NT2/D1 (cell line): ENCODE measurements around the gene AKAP9.
A peak's percentile ranks its signal among the peaks of the same experiment; 100 is the strongest.
"Not testable (repeated sequence)": the region's sequence is repeated elsewhere in the genome, so short reads cannot be mapped to it uniquely, and the experiment has no call there.

ENCODE experiments used
- DNase-seq: peaks from one replicate; pipeline ENCODE4 v3.0.0-alpha.2; 2011; ENCODE audit warnings: low read depth, low spot score
- H3K27me3 ChIP-seq: 2 replicates; pipeline ENCODE4 v1.6.0; 2011; ENCODE audit warnings: mild to moderate bottlenecking; ENCODE audit not compliant: insufficient read length, insufficient read depth
- H3K36me3 ChIP-seq: 2 replicates; pipeline ENCODE4 v1.6.1; 2011; ENCODE audit warnings: mild to moderate bottlenecking, low read length, mixed read lengths; ENCODE audit not compliant: insufficient read depth, insufficient read length
- H3K4me1 ChIP-seq: 2 replicates; pipeline ENCODE4 v1.5.1; 2011; ENCODE audit not compliant: insufficient read depth, insufficient read length
- H3K4me3 ChIP-seq: 2 replicates; pipeline ENCODE4 v1.5.1; 2011; ENCODE audit warnings: low read depth; ENCODE audit not compliant: insufficient read length
- H3K9ac ChIP-seq: 2 replicates; pipeline ENCODE4 v1.6.0; 2011; ENCODE audit warnings: low read depth; ENCODE audit not compliant: insufficient read length
- H3K9me3 ChIP-seq: 2 replicates; pipeline ENCODE4 v1.5.1; 2011; ENCODE audit warnings: mild to moderate bottlenecking, low read length; ENCODE audit not compliant: insufficient read depth
- SUZ12 ChIP-seq: IDR thresholded peaks from 2 replicates; pipeline ENCODE4 v1.6.1; 2011; ENCODE audit not compliant: insufficient read length, insufficient read depth; ENCODE audit errors: extremely low read depth
- YY1 ChIP-seq: IDR thresholded peaks from 2 replicates; pipeline ENCODE4 v1.6.1; 2011; ENCODE audit not compliant: insufficient read length, insufficient read depth
- ZNF274 ChIP-seq: IDR thresholded peaks from 2 replicates; pipeline ENCODE4 v1.6.1; 2011; ENCODE audit warnings: mild to moderate bottlenecking, low read depth, low read length

The AKAP9 gene

DNA sequence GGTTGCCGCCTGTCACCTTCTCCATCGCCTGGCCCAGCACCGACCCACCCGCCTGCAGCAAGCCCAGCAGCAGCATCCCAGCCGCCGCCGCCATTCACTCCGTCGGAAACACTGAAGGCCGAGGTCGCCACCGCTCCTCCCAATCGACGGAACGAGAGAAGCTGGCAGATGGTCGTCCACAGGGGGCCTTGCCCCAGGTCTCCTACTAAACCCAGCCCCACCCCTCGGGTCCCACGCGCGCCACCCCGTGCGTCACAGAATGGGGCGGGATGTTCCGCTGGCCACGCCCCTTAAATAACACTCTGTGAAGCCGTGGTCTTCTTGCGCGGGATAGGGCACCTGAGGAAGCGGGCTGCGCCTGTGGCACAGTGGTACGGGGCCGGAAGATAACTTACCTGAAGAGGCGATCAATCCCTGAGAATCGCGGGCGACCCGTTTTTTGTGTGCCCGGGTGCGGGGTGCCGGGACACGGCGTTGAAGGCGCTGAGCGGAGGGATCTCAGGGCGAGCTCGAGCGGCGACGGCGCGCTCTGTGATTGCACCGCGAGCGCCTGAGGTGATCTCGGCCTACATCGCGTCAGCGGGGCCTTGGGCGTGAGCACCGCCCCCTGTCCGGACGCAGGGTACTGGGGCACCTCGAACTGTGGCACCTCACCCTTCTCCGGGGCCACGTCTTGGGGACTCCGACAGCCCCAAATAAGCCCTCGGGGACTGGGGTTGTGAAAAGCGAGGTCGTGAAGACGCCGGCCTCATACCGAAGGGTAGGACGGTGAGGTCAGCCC, 193.8 kb downstream of the AKAP9 start, which contains the start of gene CYP51A1:
Gene CYP51A1, minus strand, starts transcription at position 207 of the 781 bp plus-strand sequence. Its CDS starts 113 bp downstream, at position 94.
- Histone ChIP-seq H3K36me3 (peaks cover 19% of the 10 kb centered on the region), H3K4me1 (no peaks in the 10 kb centered on the region), H3K4me3 (peak within 1 kb of the TSS; percentile 87), H3K27me3 (no peaks in the 10 kb centered on the region), H3K9ac (peak within 1 kb of the TSS; percentile 90), H3K9me3 (peaks cover 8% of the 10 kb centered on the region; the same call in 1 of the 2 replicates)
- TF ChIP-seq YY1 (no peak), ZNF274 (no peak), SUZ12 (no peak)
- DNase-seq, result peak; percentile 80

DNA sequence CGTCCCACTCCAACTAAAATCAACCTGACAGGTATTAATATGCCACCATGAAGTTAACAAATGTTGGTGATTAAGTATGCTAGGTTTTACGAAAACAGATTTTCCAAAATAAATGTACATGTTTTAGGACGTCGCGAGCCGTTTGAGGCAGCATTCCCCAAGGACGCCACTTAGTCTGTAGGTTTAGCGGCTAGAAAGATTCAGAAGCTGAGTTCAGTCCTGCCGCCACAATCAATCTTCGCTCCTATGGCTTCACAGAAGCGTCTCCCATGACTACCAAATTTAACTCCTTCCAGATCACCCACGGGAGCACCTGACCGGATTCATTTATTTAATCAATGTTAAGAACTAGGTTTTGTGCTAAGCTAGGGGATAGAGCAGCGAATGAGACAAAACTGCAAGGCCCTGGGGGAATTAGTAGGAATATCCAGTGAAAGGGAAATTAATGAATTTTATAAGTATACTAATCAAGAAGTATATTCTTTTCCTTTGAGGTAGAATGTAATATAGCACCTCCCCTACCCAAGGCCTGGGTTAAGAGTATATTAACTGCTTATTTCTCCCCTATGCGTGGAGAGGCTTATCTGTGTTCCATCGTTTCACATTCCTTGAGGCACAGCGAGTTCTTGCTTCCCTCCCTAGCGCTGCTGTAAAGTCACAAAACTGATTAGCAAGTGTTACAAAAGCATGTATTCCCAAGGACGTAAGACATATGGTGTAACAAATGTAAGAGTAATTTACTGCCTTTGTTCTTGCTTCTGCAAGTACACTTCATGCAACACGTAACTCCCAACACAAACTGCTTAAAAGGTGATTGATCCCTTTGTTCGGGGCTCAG, 194.6 kb downstream of the AKAP9 start:
- Histone ChIP-seq H3K36me3 (peaks cover 11% of the 10 kb centered on the region), H3K9me3 (peaks cover 10% of the 10 kb centered on the region; the same call in 1 of the 2 replicates), H3K4me3 (peak overlapping the region; percentile 87), H3K27me3 (no peaks in the 10 kb centered on the region), H3K9ac (peak overlapping the region; percentile 90), H3K4me1 (no peaks in the 10 kb centered on the region)
- DNase-seq, result peak; percentile 8
- no peak for TF ChIP-seq SUZ12
- TF ChIP-seq ZNF274, result no peak
- TF ChIP-seq YY1, result no peak

DNA sequence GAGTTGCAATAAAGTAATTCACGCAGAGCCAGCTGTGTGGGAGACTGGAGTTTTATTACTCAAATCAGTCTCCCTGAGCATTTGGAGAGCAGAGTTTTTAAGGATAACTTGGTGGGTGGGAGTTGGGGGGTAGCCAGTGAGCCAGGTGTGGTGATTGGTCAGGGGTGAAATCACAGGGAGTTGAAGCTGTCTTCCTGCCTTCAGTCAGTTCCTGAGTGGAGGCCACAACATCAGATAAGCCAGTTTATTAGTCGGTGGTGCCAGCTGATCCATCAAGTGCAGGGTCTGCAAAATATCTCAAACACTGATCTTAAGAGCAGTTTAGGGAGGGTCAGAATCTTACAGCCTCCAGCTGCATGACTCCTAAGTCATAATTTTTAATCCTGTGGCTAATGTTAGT, 196.9 kb downstream of the AKAP9 start:
- TF ChIP-seq SUZ12 (no peak), ZNF274 (no peak), YY1 (no peak)
- Histone ChIP-seq H3K9ac (no peak overlapping the region), H3K9me3 (peaks cover 10% of the 10 kb centered on the region; the same call in 1 of the 2 replicates), H3K4me1 (no peaks in the 10 kb centered on the region), H3K4me3 (no peak overlapping the region), H3K36me3 (no peaks in the 10 kb centered on the region), H3K27me3 (no peaks in the 10 kb centered on the region)
- no peak for DNase-seq

DNA sequence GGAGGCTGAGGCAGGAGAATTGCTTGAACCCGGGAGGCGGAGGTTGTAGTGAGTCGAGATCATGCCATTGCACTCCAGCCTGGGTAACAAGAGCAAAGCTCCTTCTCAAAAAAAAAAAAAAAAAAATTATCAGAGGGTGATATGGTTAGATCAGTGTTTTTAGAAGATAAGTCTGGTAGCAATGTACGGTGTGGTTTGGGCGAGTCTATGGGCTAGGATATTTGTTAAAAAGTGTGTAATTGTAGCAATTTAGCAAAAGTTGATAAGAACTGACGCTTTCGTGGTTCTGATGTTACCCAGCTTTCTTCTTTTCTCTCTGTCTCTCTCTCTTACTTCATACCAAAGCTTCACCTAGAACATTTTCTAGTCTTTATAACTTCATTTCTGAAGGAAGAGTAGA, 200.5 kb downstream of the AKAP9 start:
- Histone ChIP-seq H3K9me3 (peaks cover 10% of the 10 kb centered on the region; the same call in 1 of the 2 replicates), H3K4me1 (no peaks in the 10 kb centered on the region), H3K9ac (no peak overlapping the region), H3K4me3 (no peak overlapping the region), H3K27me3 (no peaks in the 10 kb centered on the region), H3K36me3 (no peaks in the 10 kb centered on the region)
- TF ChIP-seq ZNF274, result no peak
- no peak for TF ChIP-seq YY1
- no peak for TF ChIP-seq SUZ12
- DNase-seq, result no peak

DNA sequence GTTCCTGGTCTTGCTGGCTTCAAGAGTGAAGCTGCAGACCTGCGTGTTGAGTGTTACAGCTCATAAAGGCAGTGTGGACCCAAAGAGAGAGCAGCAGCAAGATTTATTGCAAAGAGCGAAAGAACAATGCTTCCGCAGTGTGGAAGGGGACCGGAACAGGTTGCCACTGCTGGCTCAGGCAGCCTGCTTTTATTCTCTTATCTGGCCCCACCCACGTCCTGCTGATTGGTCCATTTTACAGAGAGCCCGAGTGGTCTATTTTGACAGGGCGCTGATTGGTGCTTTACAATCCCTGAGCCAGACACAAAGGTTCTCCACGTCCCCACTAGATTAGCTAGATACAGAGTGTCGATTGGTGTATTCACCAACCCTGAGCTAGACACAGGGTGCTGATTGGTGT, 202.1 kb downstream of the AKAP9 start:
- not testable (repeated sequence) for H3K36me3 ChIP-seq, H3K9ac ChIP-seq, DNase-seq, H3K27me3 ChIP-seq, H3K4me3 ChIP-seq, H3K4me1 ChIP-seq
- H3K9me3 ChIP-seq, result peaks cover 10% of the 10 kb centered on the region; the same call in 1 of the 2 replicates

DNA sequence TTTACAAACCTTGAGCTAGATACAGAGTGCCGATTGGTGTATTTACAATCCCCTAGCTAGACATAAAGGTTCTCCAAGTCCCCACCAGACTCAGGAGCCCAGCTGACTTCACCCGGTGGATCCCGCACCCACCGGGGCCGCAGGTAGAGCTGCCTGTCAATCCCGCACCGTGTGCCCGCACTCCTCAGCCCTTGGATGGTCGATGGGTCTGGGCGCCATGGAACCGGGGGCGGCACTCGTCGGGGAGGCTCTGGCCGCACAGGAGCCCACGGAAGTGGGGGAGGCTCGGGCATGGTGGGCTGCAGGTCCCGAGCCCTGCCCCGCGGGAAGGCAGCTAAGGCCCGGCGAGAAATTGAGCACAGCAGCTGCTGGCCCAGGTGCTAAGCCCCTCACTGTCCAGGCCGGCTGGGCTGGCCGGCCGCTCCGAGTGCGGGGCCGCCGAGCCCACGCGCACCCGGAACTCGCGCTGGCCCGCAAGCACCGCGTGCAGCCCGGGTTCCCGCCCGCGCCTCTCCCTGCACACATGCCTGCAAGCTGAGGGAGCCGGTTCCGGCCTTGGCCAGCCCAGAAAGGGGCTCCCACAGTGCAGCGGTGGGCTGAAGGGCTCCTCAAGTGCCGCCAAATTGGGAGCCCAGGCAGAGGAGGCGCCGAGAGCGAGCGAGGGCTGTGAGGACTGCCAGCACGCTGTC, 202.7 kb downstream of the AKAP9 start:
- peaks cover 10% of the 10 kb centered on the region; the same call in 1 of the 2 replicates for H3K9me3 ChIP-seq
- not testable (repeated sequence) for H3K4me3 ChIP-seq, H3K27me3 ChIP-seq, H3K4me1 ChIP-seq, DNase-seq, H3K9ac ChIP-seq, H3K36me3 ChIP-seq

DNA sequence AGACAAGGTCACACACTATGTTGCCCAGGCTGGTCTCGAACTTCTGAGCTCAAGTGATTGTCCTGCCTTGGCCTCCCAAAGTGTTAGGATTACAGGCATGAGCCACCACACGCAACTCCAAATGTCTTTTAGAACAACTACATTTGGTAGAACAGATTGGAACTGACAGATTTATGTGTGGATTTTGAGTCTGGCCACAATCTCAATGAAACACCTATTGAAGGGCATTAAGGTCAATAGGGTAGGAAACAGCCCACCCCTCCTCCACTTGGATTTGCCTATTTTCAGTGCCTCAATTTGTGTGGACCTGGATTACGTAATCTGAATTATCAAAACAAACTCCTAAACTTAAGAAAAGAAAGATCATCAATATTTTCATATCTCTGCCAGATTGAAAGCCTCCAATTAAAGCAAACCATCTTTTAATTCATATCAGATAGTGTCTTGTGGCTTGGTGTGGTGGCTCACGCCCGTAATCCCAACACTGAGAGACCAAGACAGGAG, 209.1 kb downstream of the AKAP9 start:
- Histone ChIP-seq H3K4me1 (no peaks in the 10 kb centered on the region), H3K27me3 (no peaks in the 10 kb centered on the region), H3K4me3 (no peak overlapping the region), H3K9ac (no peak overlapping the region), H3K9me3 (no peaks in the 10 kb centered on the region), H3K36me3 (no peaks in the 10 kb centered on the region)
- DNase-seq, result no peak
- TF ChIP-seq SUZ12 (no peak), ZNF274 (no peak), YY1 (no peak)
